MCF 10A (cell line): Measurements from ENCODE around the gene ACAP2. TPM values are rescaled to one million over a fixed set of nuclear protein-coding genes. Genes with fewer than 3 reads are reported as not detected.

Source experiments
- BruUV-seq: library from RNA; stranded (reverse); fragments of 400-500 nt; replicated peaks from 2 replicates; lab custom pipeline; 2021; lab: Mats Ljungman, UMichigan
- CTCF ChIA-PET: fragments of 300-600 bp; sonication (Branson Sonifier 250); formaldehyde crosslinking; extraction: SDS; loops from one replicate; lab custom pipeline; 2021; ENCODE audit warnings: antibody characterized with exemption, inconsistent platforms; lab: Yijun Ruan, JAX
- POLR2A ChIA-PET: fragments of 300-600, 350-650 bp; sonication (Branson Sonifier 250); formaldehyde crosslinking; extraction: SDS; loops from one replicate; lab custom pipeline; 2020; ENCODE audit warnings: antibody characterized with exemption, inconsistent platforms; lab: Yijun Ruan, JAX
- DNase-seq: peaks from one replicate; pipeline ENCODE4 v3.0.0-alpha.2; 2018; ENCODE audit not compliant: unreplicated experiment
- H3K27ac Mint-ChIP-seq: one replicate; pipeline ENCODE4 v1.8.0; 2022; ENCODE audit warnings: mild to moderate bottlenecking, low read depth, mixed read lengths; ENCODE audit not compliant: unreplicated experiment
- H3K27me3 Mint-ChIP-seq: one replicate; pipeline ENCODE4 v1.8.0; 2022; ENCODE audit warnings: mixed read lengths; ENCODE audit not compliant: insufficient read depth, unreplicated experiment
- H3K36me3 Mint-ChIP-seq: one replicate; pipeline ENCODE4 v1.8.0; 2022; ENCODE audit warnings: mild to moderate bottlenecking, moderate library complexity, mixed read lengths; ENCODE audit not compliant: insufficient read depth, unreplicated experiment
- H3K4me1 Mint-ChIP-seq: one replicate; pipeline ENCODE4 v1.8.0; 2022; ENCODE audit warnings: mixed read lengths; ENCODE audit not compliant: insufficient read depth, unreplicated experiment
- H3K4me3 Mint-ChIP-seq: one replicate; pipeline ENCODE4 v1.8.0; 2022; ENCODE audit warnings: mild to moderate bottlenecking, moderate library complexity, mixed read lengths; ENCODE audit not compliant: unreplicated experiment
- H3K9me3 Mint-ChIP-seq: one replicate; pipeline ENCODE4 v1.8.0; 2022; ENCODE audit warnings: mixed read lengths; ENCODE audit not compliant: unreplicated experiment
- CTCF ChIP-seq: fragments of 200-600 bp; IDR thresholded peaks from one replicate; pipeline ENCODE4 v1.8.0; 2022; ENCODE audit warnings: antibody characterized with exemption, mild to moderate bottlenecking; ENCODE audit not compliant: unreplicated experiment
- intact Hi-C: fragments of 100-400 bp; cut with micrococcal nuclease; formaldehyde crosslinking; loops from 2 replicates; pipeline ENCODE4 v1.14.1; 2022
- total RNA-seq: library from RNA; stranded (reverse); gene quantifications from 2 replicates; pipeline ENCODE4 v1.2.3, GENCODE V29; 2022

ACAP2 gene
- total RNA-seq, 1 experiment from 2014 or later, result 53.2 TPM

GRCh38 chr3:195462308-195462610, 19.4 kb upstream of the ACAP2 start:
- DNase-seq, result no peak
- ChIA-PET POLR2A (interaction anchor here (0.7 kb wide), 1 partner anchor 113 kb away, joined by 3 read pairs; no protein-coding TSS in a partner anchor), CTCF (interaction anchor here (0.5 kb wide), 1 partner anchor 189 kb away, joined by 3 read pairs; no protein-coding TSS in a partner anchor)
- no TSS peak for BruUV-seq
- Mint-ChIP-seq H3K4me1 (no peaks in the 10 kb centered on the region), H3K27me3 (no peaks in the 10 kb centered on the region), H3K4me3 (no peak overlapping the region), H3K9me3 (no peaks in the 10 kb centered on the region), H3K36me3 (no peaks in the 10 kb centered on the region), H3K27ac (no peak overlapping the region)
- intact Hi-C loops, result no loop called here
- no peak for TF ChIP-seq CTCF

GRCh38 chr3:195461594-195462307, 18.9 kb upstream of the ACAP2 start:
- no peak overlapping the region for H3K4me3 Mint-ChIP-seq
- no peak overlapping the region for H3K27ac Mint-ChIP-seq
- no peaks in the 10 kb centered on the region for H3K36me3 Mint-ChIP-seq
- no peaks in the 10 kb centered on the region for H3K4me1 Mint-ChIP-seq
- no peaks in the 10 kb centered on the region for H3K27me3 Mint-ChIP-seq
- POLR2A ChIA-PET, result interaction anchor here (0.7 kb wide), 1 partner anchor 112 kb away, joined by 3 read pairs; no protein-coding TSS in a partner anchor
- DNase-seq, result no peak
- no TSS peak for BruUV-seq
- CTCF ChIA-PET, result no interaction called here
- no peak for TF ChIP-seq CTCF
- no peaks in the 10 kb centered on the region for H3K9me3 Mint-ChIP-seq
- intact Hi-C loops, result no loop called here

- H3K36me3 Mint-ChIP-seq, result no peaks in the 10 kb centered on the region
- no peak overlapping the region for H3K27ac Mint-ChIP-seq
- no peaks in the 10 kb centered on the region for H3K27me3 Mint-ChIP-seq
- intact Hi-C loops, result no loop called here
- ChIA-PET CTCF (interaction anchor here (0.6 to 0.7 kb wide), 3 partner anchors 236 to 392 kb away, joined by 3 to 4 read pairs (median 3); no protein-coding TSS in a partner anchor), POLR2A (interaction anchor here (0.6 to 1.7 kb wide), 3 partner anchors 16 to 64 kb away, joined by 3 to 5 read pairs (median 3); partner anchors contain the start of gene ACAP2)
- DNase-seq, result no peak
- no TSS peak for BruUV-seq
- H3K4me1 Mint-ChIP-seq, result no peaks in the 10 kb centered on the region
- H3K9me3 Mint-ChIP-seq, result no peaks in the 10 kb centered on the region
- H3K4me3 Mint-ChIP-seq, result no peak overlapping the region
- no peak for TF ChIP-seq CTCF
Measured at GRCh38 chr3:195460091-195460713, 17.4 kb upstream of the ACAP2 start.

GRCh38 chr3:195458316-195458717, 15.5 kb upstream of the ACAP2 start:
- intact Hi-C loops, result no loop called here
- TF ChIP-seq CTCF, result no peak
- Mint-ChIP-seq H3K4me3 (no peak overlapping the region), H3K4me1 (no peaks in the 10 kb centered on the region), H3K27ac (no peak overlapping the region), H3K9me3 (no peaks in the 10 kb centered on the region), H3K27me3 (no peaks in the 10 kb centered on the region), H3K36me3 (no peaks in the 10 kb centered on the region)
- BruUV-seq, result no TSS peak
- DNase-seq, result no peak
- POLR2A ChIA-PET, result no interaction called here
- CTCF ChIA-PET, result no interaction called here
